Measurements from ENCODE around the gene HBG2.

GRCh38 chr11:5230266-5230665 is 24.3 kb downstream of the HBG2 start:
- TF ChIP-seq, protein P1, sequence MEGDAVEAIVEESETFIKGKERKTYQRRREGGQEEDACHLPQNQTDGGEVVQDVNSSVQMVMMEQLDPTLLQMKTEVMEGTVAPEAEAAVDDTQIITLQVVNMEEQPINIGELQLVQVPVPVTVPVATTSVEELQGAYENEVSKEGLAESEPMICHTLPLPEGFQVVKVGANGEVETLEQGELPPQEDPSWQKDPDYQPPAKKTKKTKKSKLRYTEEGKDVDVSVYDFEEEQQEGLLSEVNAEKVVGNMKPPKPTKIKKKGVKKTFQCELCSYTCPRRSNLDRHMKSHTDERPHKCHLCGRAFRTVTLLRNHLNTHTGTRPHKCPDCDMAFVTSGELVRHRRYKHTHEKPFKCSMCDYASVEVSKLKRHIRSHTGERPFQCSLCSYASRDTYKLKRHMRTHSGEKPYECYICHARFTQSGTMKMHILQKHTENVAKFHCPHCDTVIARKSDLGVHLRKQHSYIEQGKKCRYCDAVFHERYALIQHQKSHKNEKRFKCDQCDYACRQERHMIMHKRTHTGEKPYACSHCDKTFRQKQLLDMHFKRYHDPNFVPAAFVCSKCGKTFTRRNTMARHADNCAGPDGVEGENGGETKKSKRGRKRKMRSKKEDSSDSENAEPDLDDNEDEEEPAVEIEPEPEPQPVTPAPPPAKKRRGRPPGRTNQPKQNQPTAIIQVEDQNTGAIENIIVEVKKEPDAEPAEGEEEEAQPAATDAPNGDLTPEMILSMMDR (IDR thresholded peaks at IDR 0.05 in 4 of 5, conservative IDR thresholded peaks at IDR 0.05 in 1 of 5) = no peak
- no peak for TF ChIP-seq POLR2A (IDR thresholded peaks at IDR 0.05)
